Stromal cell of bone marrow (primary cell): ENCODE results near the gene TBL1Y.
"Not testable (repeated sequence)": the region's sequence is repeated elsewhere in the genome, so short reads cannot be mapped to it uniquely, and the experiment has no call there.

Source experiments
- DNase-seq: peaks from one replicate; pipeline ENCODE4 v3.0.0-alpha.2; 2012; ENCODE audit warnings: low read depth

TBL1Y gene

DNA sequence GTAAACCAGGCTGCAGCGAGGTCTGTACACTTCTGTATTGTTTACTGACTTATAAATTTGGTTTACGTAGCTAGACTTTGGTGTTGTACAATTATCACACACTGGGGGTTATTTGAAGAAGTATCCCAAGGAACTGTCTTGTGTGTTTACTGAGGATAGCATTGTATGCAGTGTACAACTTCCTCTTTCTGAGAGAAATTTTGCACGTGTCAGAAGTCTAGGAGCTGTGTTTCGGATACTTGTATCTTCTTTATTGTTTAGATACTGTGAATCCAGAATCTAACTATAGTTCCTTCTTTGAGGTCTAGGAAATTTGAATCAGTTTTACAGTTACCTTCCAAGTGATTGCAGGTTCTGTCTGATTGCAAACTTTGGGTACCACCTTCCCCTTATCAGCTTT is 64.5 kb downstream of the TBL1Y start:
- no peak for DNase-seq

DNA sequence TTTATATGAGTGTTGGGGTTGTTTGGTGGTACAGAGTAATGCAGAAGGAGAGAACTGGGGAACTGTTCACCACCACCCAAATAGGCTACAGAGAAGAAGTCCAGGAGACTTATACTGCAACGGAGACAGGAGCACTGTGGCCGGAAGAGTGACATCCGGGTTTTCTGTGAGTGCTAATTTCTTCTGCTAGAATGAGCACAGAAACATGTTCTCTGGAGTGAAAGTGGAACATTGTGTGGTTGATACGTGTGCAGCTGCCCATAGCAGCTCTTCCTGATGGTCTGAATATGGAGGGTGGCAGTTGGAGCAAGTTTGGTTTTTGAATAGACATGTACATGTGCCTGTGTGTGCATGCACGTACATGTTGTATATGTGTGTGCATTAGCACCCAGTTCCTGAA is 67.3 kb downstream of the TBL1Y start:
- DNase-seq = no peak

DNA sequence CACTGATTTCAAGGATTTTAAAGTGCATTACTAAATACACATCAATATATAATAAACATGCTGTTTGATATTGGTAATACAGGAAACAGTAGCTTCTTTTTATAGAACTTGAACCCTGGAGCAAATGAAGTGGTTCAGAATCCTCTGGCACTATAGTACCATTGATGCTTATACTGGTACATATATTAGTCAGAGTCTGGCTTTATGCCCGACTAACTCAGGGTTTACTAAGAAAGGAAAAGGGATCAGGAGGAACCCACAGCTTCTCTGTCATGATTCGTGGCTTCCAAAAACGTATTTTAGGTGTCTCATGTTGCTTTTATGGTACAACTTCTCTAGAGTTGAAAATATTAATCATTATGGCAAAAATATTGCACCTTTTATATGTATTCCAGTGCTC is 72.7 kb downstream of the TBL1Y start:
- no peak for DNase-seq

DNA sequence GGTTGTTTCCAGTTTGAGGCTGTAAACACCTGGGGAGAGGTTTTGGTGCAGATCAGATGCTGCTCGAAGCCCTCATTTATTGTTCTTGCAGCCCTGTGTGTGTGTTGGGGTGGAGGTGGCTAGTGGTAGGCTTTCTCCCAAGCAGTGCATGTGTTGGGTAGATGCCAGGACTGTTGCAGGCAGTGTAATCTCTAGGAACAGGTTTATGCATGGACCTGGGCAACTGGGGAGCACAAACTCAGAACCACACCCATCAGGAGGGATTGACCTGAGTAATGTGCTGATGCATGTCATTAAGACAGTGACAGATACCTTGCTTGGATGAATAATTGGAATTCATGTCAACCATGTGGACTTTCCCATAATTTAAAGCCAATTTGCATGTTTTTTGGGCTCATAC is 77.3 kb downstream of the TBL1Y start:
- no peak for DNase-seq

DNA sequence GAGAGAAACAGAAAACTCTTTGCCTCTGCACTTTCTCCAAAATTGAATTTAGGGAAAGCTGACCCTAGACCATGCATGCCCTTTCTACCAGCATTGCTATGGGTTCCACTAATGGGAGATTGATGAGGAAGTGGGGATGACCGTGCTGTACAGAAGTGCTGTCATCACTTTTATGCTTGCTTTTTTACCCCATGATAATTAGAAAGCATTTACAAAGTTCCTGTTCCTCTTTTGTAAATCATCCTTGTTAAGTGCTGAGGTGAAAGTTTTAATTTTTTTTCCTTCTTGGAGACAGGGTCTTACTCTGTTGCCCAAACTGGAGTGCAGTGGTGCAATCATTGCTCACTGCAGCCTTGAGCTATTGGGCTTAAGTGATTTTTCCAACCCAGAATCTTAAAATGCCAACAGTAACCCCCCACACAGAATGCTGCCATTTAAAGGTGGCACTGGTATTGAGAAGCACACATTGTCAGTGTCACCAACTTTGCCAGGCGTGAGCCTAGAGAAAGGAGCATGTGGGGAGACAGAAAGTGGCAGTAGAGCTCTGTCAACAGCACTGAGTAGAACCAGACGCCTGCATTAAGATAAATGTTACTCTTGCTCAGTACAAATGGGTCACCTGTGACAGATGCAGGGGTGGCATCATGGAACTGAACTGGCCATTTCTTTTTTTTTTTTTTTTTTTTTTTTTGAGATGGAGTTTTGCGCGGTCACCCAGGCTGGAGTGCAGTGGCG is 79.6 kb downstream of the TBL1Y start:
- DNase-seq = no peak

DNA sequence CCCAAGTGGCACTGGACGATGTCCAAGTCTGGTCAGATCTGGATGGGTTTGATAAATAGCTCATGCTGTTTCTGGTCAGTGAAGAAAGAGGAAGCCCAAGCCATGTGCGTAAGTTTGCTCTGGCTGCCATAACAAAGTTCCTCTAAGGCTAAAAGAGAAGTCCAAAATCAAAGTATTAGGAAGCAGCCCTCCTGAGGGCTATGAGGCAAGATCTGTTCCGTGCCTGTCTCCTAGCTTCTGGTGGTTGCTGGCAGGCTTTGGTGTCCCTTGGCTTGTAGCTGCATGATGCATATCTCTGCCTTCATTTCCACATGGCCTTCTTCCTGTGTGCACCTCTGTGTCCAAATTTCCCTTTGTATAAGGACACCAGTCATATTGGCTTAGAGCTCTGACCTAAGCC is 81.5 kb downstream of the TBL1Y start:
- no peak for DNase-seq

DNA sequence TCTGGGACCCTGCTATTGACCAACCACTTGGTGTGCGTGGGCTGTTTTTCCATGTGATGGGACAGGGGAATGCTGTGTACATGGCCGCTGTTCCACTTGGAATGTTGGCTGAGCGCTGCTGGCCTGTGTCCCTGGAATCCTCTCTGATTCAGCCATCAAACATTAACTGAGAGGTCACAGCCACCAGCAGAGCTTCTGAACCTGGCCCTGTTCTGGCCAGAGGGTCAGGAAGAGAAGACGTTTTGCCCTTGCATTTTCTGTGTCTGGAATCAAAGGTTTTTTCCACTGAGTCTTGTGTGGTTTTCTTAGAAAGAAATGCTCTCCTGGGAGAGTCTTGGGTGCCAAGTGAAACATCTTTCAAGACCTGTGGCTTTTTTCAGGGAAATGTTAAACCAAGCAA is 85.5 kb downstream of the TBL1Y start:
- no peak for DNase-seq

DNA sequence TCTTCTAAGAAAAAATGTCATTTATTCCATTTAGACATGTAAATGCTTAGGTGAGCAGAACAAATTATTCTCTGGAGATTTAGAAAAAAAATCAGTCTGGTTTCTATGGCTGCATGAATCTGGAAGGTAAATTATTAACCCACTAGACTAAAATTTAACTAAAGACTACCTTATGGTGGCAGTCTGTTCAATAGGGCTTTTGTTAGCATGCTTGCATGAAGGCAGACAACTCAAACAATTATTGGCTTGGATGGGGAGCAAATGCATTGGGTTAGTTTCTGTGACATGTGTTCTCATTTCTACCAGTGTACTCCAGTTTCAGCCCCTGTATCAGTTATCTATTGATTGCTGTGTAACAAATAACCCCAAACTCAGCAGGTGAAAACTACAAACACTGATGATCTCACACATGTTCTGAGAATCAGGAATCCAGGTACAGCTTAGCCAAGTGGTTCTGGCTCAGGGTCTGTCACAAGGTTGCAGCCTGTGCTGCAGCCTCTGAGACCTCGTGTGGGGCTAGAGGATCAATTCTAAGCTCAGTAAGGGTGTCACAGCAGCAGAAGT is 87.1 kb downstream of the TBL1Y start:
- DNase-seq = no peak

DNA sequence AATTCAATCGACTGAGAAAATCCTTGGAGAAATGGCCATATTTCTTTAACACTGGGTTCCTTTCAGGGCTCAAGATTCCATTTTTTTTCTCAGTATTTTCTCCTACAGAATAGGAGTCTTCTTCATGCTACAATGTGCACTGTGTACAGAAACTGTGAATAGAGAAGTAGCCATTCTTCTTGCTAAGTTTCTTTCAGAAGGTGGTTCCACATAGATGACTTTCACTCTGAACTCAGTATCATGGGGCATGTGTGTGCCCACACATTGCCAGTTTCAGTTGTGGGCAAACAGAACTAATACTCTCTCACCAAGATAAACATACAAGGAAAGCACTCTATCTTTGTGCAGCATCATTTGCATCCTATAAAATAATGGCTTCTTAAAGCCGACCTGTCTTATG is 89.4 kb downstream of the TBL1Y start:
- DNase-seq = no peak

DNA sequence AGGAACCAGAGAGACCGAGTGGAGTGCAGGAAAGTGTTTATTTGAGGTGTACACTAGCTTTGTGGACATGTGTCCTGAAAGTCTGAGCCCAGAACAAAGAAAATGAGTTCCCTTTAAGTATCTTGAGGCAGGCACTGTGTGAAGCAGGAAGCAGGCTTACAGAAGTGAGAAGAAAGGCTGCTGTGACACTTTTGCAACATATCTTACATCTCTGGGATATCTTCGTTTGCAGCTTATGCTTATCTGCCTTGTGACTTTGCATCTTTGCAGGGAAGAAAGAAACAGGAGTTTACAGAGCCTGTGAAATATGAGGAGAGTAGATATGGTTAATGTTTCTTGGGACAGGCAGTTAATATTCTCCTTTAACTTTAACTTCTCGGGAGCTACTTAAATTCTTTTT is 92.1 kb downstream of the TBL1Y start:
- DNase-seq = no peak

DNA sequence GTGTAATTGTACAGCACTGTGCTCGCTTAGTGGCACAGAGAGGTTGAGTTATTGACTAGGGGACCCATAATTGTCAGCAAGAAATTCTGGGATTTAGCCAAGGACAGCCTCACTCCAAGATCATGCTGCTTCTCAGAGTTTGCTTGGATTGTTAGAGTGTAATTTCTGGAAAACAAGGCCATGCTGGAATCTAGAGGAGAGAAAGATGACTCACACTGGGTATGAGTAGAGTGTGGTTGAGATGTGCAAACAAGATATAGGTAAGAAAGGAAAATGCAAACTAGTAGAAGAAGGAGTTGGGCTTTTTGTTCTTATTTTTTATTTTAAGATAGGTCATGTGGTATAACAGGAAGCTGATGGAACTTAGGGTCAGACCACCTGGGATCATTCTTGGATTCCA is 97.4 kb downstream of the TBL1Y start:
- DNase-seq = no peak

DNA sequence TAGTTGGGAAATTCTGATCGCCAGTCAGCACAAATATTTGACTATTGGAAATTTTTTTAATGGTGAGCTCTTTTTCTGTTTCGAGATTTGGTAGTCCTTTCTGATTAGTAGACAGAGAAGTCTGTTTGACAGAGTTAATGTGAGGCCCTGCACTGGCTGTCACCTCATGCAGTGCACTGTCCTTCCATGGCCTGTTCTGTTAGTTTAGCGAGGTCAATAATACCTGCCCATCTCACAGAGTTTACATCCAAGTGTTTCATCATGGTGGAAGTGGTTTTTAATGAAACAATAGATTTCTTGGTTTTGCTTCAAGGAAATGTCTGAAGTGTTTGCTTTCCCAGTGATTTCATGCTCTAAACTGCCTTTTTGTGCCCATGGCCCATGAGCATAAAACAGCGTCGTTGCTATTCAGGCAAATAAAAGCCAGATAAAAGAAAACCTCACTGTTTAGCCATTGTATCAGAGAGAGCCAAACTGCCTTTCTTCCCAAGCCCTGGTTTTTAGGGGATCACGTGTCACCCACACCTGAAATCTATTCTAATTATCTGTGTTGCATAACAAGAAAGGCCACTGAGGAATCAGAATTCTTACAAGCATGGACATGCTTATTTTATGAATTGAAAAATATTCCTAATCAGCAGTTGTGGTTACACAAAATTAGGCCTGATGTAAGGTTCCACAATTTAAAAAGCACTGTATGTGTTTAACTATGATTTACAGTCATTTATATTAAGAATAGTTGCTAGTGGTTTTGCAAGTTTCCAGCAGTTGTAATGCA is 98.3 kb downstream of the TBL1Y start:
- no peak for DNase-seq

DNA sequence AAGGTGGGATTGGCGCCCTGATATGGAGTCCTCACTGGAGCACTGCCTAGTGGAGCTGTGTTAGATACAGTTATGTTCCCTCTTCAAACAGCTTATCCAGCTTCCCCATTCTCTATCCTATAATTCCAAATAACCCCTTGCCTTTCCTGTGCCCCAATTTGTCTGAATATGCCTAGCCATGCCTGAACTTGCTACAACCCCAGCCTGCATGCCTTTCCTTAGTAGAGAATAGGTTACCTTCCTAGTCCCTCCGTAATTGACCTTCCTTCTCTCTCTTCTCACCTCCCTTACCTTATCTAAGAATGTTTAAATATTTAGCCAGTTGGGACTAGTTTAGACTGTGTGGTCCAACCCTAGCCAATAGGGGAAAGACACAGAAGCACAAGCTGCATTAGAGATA is 102.6 kb downstream of the TBL1Y start:
- DNase-seq = no peak

DNA sequence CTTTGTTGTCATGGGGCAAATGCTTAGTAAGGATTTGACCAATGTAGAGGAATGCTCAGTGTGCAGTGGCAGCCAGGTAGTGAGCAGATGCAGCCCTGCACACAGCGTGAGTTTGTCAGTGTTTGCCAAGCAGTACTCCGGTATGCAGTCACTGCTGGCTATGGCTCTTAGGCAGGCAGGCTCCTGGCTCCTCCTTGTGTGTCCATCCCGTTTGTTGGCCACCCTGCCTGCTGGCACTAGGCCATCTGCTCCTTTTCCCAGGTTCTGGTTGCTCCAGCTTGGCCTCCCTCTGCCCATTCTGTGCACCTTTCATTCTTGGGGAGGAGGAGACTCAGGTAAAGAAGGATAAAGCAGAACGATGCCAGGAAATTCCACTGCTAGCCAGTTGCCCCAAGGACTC is 106.0 kb downstream of the TBL1Y start:
- no peak for DNase-seq

DNA sequence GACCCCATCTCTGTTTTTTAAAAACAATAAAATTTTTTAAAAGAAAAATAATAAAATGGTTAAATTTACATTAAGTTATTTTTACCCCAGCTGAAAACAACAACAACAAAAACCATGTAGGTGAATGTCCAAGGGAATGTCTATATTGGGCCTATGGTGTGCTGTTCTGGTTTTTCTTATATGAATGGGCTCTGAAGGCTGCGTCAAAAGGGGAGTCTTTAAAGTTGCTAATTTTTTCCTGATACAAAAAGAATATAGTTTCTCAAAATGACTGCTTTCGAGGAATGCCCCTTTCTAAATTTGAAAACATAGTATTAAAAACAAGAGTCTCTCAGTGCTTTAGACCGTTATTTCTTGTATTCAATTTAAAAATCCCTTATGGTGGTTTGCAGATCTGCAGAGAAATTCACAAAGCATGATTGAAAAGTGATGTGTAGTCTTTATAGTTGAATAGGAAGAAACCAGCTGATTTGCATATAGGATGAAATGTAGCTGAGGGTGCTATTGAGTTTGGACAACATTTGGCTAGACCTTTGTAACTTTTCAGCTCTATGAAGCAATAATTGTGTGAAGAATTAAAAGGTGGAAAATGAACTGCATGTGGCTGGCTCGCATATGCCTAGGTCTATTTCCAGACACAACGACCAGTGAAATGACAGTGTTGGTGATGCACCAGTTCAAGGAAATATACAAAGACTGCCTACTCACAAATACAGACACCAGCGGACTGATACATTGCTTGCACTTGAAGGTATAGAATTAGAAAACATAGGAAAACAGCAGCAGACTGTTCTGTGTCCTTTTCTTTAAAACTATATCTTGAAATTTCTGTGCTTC is 107.0 kb downstream of the TBL1Y start:
- no peak for DNase-seq

DNA sequence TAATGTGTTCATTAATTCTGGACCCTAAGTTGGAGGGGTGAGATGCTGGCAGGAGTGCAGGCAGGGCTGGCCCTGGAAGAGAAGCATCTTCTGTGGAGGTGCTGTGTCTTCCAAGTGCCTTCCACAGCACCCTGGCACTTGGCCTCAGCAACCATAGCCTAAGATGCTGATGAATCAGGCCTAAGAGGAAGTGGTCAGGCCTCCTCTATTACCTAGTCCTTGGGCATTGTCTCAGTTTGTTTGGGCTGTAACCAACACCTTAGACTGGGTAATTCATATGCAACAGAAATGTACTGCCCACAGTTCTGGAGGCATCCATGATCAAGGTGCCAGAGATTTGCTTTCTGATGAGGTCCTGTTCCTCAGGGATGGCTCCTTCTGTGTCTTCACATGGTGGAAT is 128.5 kb downstream of the TBL1Y start:
- no peak for DNase-seq

DNA sequence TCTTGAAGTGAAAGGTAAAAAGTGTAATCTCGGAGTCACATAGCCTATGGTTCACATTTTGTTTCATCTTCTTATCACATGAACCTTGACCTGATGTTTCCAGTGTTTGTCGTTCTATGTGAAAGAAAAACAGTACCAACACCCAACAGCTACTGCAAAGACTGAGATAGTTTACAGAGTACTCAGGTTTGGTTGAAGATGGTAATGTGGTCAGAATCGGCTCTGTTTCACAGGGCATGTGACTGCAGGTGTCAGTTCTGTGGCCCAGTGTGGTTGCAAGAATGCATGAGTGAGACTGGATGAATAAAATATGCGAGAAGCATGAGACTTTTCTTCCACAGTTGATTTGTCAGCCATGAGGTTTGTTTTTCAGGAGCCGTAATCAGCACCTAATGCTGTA is 130.2 kb downstream of the TBL1Y start:
- DNase-seq = no peak

DNA sequence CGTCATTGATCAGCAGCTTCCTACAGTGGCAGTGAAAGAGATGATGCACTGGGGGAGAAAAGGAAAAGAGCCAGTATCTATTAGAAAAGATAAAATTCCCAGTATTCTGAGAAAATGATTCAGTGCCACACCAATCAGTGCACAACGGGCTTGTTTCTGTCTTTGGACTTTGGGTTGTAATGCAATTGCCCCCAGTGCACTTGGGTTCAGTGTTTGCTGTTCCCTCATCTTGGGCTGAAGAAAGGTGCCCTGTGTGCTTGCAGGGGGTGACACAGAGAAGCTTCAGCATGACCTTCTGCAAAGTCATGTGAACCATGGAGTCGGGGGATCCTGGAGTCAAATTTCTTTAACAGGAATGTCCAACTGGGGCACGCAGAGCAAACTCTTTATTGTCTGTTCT is 131.5 kb downstream of the TBL1Y start:
- no peak for DNase-seq

DNA sequence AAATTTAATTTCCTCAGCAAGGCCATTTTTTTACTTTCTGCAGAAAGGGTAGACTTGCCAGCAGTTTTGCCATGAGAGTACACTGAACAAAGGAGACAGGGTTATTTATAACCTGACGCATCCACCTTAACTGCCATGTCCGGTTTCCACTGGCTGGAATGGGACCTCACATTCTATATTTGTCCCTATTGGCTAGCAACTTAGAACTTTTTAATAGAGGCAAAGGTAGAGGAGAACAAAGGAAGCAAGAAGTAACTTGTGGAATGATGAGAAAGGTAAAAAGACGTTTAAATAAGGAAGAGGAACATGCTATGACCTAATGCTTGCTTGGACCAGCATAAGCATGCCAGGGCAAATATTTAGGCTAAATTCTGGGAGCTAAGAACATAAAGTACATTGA is 142.0 kb downstream of the TBL1Y start:
- DNase-seq = not testable (repeated sequence)

DNA sequence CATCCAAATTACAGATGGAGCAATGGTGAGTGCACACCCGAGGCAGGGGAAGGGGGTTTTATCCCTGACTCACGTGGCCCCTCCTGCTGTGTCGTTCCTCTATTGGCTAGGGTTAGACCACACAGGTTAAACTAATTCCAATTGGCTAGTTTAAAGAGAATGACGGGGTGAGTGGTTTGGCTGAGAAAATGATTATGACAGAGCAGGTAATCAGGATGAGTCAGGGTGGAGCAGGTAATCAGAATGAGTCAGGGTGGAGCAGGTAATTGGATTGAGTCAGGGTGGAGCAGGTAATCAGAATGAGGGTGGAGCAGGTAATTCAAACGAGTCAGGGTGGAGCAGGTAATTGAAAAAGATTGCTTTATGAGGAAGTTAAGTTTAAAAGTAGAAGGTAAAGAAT is 146.4 kb downstream of the TBL1Y start:
- no peak for DNase-seq

DNA sequence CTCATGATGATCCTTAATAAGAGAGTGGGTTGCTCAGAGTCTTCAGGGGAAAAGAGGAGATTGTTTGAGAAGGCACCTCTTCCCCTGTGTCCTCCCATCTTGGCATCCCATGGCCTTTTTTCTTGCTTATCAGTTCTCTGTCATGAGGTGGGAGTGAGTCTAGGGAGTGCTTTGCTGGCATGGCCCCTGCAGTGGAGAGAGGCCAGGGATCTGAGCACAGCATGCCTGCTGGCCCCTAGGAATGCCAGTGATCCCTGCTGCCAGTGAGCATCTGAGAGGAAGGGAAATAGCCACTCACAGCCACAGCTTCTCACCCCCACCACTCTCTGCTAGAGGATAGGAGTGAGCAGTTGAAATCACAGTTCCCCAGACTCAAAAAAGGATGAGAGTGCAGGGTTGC is 168.2 kb downstream of the TBL1Y start:
- DNase-seq = no peak

DNA sequence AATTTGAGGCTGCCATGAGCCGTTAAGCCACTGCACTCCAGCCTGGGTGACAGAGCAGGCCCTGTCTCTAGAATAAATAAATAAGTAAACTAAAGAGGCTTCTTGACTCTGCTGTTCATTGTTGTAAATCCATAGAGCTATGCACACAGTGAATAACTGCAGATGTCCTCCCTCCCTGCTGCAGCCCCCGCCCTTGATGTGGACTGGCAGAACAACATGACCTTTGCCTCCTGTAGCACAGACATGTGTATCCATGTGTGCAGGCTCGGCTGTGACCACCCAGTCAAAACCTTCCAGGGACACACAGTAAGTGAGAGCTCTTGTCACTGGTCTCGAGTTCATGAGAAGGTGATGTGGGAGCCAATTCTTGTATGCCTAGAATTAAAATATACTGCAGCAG is 170.1 kb downstream of the TBL1Y start:
- not testable (repeated sequence) for DNase-seq

DNA sequence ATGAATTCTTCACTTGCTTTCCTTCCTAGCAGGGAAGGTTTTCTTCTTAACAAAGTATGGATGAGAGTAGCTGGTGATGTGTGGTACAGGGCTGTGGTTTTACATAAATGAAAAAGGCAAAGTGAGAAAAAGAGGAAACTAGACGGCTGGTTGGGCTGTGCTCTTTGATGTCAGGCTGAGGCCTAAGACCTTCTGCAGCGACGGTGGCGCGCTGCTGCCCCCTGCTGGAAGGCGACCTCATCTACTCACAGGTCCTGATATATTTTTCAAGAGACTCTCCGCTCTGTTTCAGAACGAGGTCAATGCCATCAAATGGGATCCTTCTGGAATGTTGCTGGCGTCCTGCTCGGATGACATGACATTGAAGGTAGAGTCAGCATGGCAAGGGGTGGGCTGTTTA is 175.1 kb downstream of the TBL1Y start:
- DNase-seq = peak; percentile 9
